Neural progenitor cell (in vitro differentiated cells): Measurements from ENCODE around the gene NDRG2. TPM values are rescaled to one million over a fixed set of nuclear protein-coding genes. Genes with fewer than 3 reads are reported as not detected.

ENCODE experiments used
- DNase-seq: peaks from one replicate; pipeline ENCODE4 v3.0.0-alpha.2; 2016; ENCODE audit warnings: low spot score
- H2AFZ ChIP-seq: fragments of 200-600 bp; sonication (generic); replicated peaks from 2 replicates; pipeline ENCODE4 v1.6.1; 2016; ENCODE audit warnings: antibody characterized with exemption
- H3F3A ChIP-seq: fragments of 200-600 bp; sonication (generic); 2 replicates; pipeline ENCODE4 v1.6.1; 2016; ENCODE audit warnings: antibody characterized with exemption, low read depth
- H3K27ac ChIP-seq: fragments of 200-600 bp; sonication (generic); 2 replicates; pipeline ENCODE4 v1.5.1; 2016; ENCODE audit warnings: mild to moderate bottlenecking
- H3K27me3 ChIP-seq: fragments of 200-600 bp; sonication (generic); 2 replicates; pipeline ENCODE4 v1.6.1; 2016; ENCODE audit warnings: mild to moderate bottlenecking, moderate library complexity
- H3K36me3 ChIP-seq: fragments of 200-600 bp; sonication (generic); 2 replicates; pipeline ENCODE4 v1.5.1; 2016
- H3K4me1 ChIP-seq: fragments of 200-600 bp; sonication (generic); 2 replicates; pipeline ENCODE4 v1.6.1; 2016; ENCODE audit warnings: mixed run types
- H3K4me2 ChIP-seq: fragments of 200-600 bp; sonication (generic); 2 replicates; pipeline ENCODE4 v1.6.1; 2016
- H3K4me3 ChIP-seq: fragments of 200-600 bp; sonication (generic); 2 replicates; pipeline ENCODE4 v1.5.1; 2016
- H3K79me2 ChIP-seq: fragments of 200-600 bp; sonication (generic); 2 replicates; pipeline ENCODE4 v1.6.1; 2016; ENCODE audit warnings: low read depth
- H3K9ac ChIP-seq: fragments of 200-600 bp; sonication (generic); 2 replicates; pipeline ENCODE4 v1.6.1; 2016
- H3K9me3 ChIP-seq: fragments of 200-600 bp; sonication (generic); 2 replicates; pipeline ENCODE4 v1.5.1; 2016; ENCODE audit warnings: low read depth
- H4K20me1 ChIP-seq: fragments of 200-600 bp; sonication (generic); 2 replicates; pipeline ENCODE4 v1.6.1; 2016; ENCODE audit warnings: low read depth
- H3K27ac Mint-ChIP-seq: 3 replicates; pipeline ENCODE4 v1.8.0; 2021; ENCODE audit warnings: mixed read lengths
- H3K27me3 Mint-ChIP-seq: 2 replicates; pipeline ENCODE4 v1.8.0; 2022; ENCODE audit warnings: low read depth, mild to moderate bottlenecking, inconsistent platforms, moderate library complexity, mixed read lengths; ENCODE audit not compliant: insufficient read depth
- H3K36me3 Mint-ChIP-seq: 3 replicates; pipeline ENCODE4 v1.8.0; 2021; ENCODE audit warnings: mixed read lengths
- H3K4me1 Mint-ChIP-seq: 3 replicates; pipeline ENCODE4 v1.8.0; 2021; ENCODE audit warnings: mixed read lengths
- H3K4me3 Mint-ChIP-seq: 3 replicates; pipeline ENCODE4 v1.8.0; 2021; ENCODE audit warnings: mild to moderate bottlenecking, moderate library complexity, mixed read lengths
- H3K9me3 Mint-ChIP-seq: 3 replicates; pipeline ENCODE4 v1.8.0; 2020; ENCODE audit warnings: mixed read lengths
- EZH2 ChIP-seq: fragments of 200-600 bp; sonication (generic); IDR thresholded peaks from 2 replicates; pipeline ENCODE4 v1.6.1; 2017; ENCODE audit warnings: antibody characterized with exemption, mild to moderate bottlenecking, moderate library complexity
- EZH2phosphoT487 ChIP-seq: fragments of 200-600 bp; sonication (generic); IDR thresholded peaks from 2 replicates; pipeline ENCODE4 v1.6.1; 2017; ENCODE audit warnings: antibody characterized with exemption
- total RNA-seq: library from RNA; depleted of rRNA; stranded (reverse); fragments of >200 nt; gene quantifications from 2 replicates; pipeline ENCODE4 v1.2.3, GENCODE V29; 2015; ENCODE audit warnings: low replicate concordance
- TF ChIP-seq, protein P1 (sequence below): fragments of 200-600 bp; sonication (generic); IDR thresholded peaks from 2 replicates; pipeline ENCODE4 v1.5.1; 2017; ENCODE audit warnings: antibody characterized with exemption, mild to moderate bottlenecking

NDRG2 gene
- total RNA-seq, 1 donor from 2014 or later: 1.3 TPM

DNA sequence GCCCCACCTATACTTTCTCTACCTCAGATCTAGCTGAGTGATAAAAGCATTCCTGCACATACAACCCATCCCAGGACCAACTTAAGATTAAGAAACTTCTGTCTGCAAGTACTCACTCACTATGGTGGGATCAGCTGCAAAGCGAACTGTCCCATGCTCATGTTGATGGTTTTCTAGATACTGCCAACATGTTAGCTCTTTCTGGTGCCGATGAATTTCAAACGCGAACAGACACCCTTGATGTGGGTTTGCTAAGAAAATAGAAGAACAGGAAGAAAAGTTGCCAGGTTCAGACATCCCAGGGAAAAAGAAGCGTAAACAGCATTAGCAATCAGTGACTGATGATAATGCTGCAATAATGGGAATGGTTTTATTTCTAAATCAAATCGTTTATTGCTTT is 27.3 kb downstream of the NDRG2 start:
- peaks cover 2% of the 10 kb centered on the region for H3K4me1 ChIP-seq
- Mint-ChIP-seq H3K27me3 (no peaks in the 10 kb centered on the region), H3K27ac (no peak overlapping the region), H3K4me1 (peaks cover 17% of the 10 kb centered on the region), H3K9me3 (no peaks in the 10 kb centered on the region), H3K4me3 (no peak overlapping the region), H3K36me3 (peaks cover 23% of the 10 kb centered on the region)
- no peak for DNase-seq
- no peaks in the 10 kb centered on the region for H3K9me3 ChIP-seq
- no peaks in the 10 kb centered on the region for H3K36me3 ChIP-seq
- peaks cover 2% of the 10 kb centered on the region for H3K79me2 ChIP-seq
- H3K4me3 ChIP-seq: no peak overlapping the region
- H3K27me3 ChIP-seq: no peaks in the 10 kb centered on the region
- H3F3A ChIP-seq: peaks cover 11% of the 10 kb centered on the region
- H3K27ac ChIP-seq: no peak overlapping the region
- no peak overlapping the region for H3K9ac ChIP-seq
- no peak overlapping the region for H3K4me2 ChIP-seq
- no peak overlapping the region for H2AFZ ChIP-seq
- no peaks in the 10 kb centered on the region for H4K20me1 ChIP-seq
- TF ChIP-seq, protein P1, sequence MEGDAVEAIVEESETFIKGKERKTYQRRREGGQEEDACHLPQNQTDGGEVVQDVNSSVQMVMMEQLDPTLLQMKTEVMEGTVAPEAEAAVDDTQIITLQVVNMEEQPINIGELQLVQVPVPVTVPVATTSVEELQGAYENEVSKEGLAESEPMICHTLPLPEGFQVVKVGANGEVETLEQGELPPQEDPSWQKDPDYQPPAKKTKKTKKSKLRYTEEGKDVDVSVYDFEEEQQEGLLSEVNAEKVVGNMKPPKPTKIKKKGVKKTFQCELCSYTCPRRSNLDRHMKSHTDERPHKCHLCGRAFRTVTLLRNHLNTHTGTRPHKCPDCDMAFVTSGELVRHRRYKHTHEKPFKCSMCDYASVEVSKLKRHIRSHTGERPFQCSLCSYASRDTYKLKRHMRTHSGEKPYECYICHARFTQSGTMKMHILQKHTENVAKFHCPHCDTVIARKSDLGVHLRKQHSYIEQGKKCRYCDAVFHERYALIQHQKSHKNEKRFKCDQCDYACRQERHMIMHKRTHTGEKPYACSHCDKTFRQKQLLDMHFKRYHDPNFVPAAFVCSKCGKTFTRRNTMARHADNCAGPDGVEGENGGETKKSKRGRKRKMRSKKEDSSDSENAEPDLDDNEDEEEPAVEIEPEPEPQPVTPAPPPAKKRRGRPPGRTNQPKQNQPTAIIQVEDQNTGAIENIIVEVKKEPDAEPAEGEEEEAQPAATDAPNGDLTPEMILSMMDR: no peak
- TF ChIP-seq EZH2 (no peak), EZH2phosphoT487 (no peak)

DNA sequence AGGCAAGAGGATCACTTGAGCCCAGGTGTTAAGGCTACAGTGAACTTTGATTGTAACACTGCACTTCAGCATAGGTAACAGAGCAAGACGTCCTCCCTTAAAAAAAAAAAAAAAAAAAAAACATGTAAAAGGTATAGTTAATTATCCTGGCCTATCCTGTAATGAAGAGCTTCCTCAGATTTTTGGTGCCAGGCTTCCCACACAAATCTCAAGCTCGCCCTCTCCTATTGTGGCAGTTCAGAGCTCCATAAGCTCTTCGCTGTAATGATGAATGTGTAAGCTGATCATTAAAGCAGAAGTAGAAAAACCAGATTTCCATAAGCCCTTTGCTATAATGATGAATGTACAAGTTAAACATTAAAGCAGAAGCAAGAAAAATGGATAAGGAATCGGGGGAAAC is 27.7 kb downstream of the NDRG2 start:
- no peaks in the 10 kb centered on the region for H3K27me3 Mint-ChIP-seq
- DNase-seq: no peak
- H3K4me1 Mint-ChIP-seq: peaks cover 17% of the 10 kb centered on the region
- Histone ChIP-seq H3K79me2 (peaks cover 7% of the 10 kb centered on the region), H3K4me3 (no peak overlapping the region), H3F3A (peaks cover 11% of the 10 kb centered on the region), H2AFZ (no peak overlapping the region), H3K9ac (no peak overlapping the region), H3K4me1 (peaks cover 2% of the 10 kb centered on the region), H3K9me3 (no peaks in the 10 kb centered on the region), H4K20me1 (no peaks in the 10 kb centered on the region), H3K27ac (no peak overlapping the region), H3K27me3 (no peaks in the 10 kb centered on the region), H3K4me2 (no peak overlapping the region), H3K36me3 (peaks cover 3% of the 10 kb centered on the region)
- H3K36me3 Mint-ChIP-seq: peaks cover 24% of the 10 kb centered on the region
- H3K27ac Mint-ChIP-seq: no peak overlapping the region
- TF ChIP-seq, protein P1: no peak
- TF ChIP-seq EZH2phosphoT487: no peak
- no peak for TF ChIP-seq EZH2
- no peaks in the 10 kb centered on the region for H3K9me3 Mint-ChIP-seq
- no peak overlapping the region for H3K4me3 Mint-ChIP-seq

DNA sequence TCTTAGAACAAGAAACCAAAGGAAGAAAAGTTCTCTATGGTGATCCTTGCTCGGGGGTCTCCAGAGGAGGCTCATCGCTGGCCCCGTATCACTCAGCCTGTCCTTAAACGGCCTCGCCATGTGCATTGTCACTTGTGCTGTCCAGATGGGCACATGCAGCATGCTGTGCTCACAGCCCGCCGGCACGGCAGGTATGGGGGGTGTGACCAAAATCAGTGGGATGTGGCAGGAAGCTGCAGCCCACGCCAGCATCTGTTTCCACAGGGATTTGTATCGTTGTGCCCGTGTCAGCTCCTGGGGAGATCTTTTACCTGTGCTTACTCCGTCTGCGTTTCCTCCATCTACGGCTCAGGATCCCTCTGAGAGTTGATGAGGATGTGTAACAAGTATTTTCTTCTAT is 28.3 kb downstream of the NDRG2 start:
- no peak for DNase-seq
- Mint-ChIP-seq H3K9me3 (no peaks in the 10 kb centered on the region), H3K4me1 (peaks cover 20% of the 10 kb centered on the region), H3K4me3 (no peak overlapping the region), H3K36me3 (peaks cover 28% of the 10 kb centered on the region), H3K27ac (no peak overlapping the region), H3K27me3 (no peaks in the 10 kb centered on the region)
- Histone ChIP-seq H3K27ac (no peak overlapping the region), H3K79me2 (peaks cover 13% of the 10 kb centered on the region), H3K4me3 (no peak overlapping the region), H4K20me1 (no peaks in the 10 kb centered on the region), H3F3A (peaks cover 11% of the 10 kb centered on the region), H3K9me3 (no peaks in the 10 kb centered on the region), H3K4me2 (no peak overlapping the region), H3K27me3 (no peaks in the 10 kb centered on the region), H3K9ac (no peak overlapping the region), H3K36me3 (peaks cover 3% of the 10 kb centered on the region), H2AFZ (no peak overlapping the region), H3K4me1 (peaks cover 3% of the 10 kb centered on the region)
- TF ChIP-seq, protein P1: no peak
- TF ChIP-seq EZH2 (no peak), EZH2phosphoT487 (no peak)
